Stomach (tissue), 4 donors: ENCODE data around the gene LRCH4.

Source experiments
- EP300 ChIP-seq: sonication (generic); formaldehyde crosslinking; IDR thresholded peaks from one replicate; pipeline ENCODE4 v1.6.1; 2017; ENCODE audit warnings: antibody characterized with exemption
- POLR2A ChIP-seq, 4 donors: fragments of 450-650 bp; IDR thresholded peaks; one replicate each; pipeline ENCODE4 v1.6.1; 2016; ENCODE audit warnings: antibody characterized with exemption in 4 of 4, control low read depth in 2 of 4, mild to moderate bottlenecking in 1 of 4, moderate library complexity in 1 of 4
- TF ChIP-seq, protein P1 (sequence below), 7 experiments: fragments of 450-650 bp in 4 of 7; fragments of 200-600 bp in 3 of 7; sonication (generic) in 3 of 7; IDR thresholded peaks; one replicate each; pipeline ENCODE4 v1.5.1; 2016 to 2019; ENCODE audit warnings: antibody characterized with exemption in 7 of 7, control low read depth in 2 of 7, mild to moderate bottlenecking in 1 of 7

- TF ChIP-seq, protein P1, sequence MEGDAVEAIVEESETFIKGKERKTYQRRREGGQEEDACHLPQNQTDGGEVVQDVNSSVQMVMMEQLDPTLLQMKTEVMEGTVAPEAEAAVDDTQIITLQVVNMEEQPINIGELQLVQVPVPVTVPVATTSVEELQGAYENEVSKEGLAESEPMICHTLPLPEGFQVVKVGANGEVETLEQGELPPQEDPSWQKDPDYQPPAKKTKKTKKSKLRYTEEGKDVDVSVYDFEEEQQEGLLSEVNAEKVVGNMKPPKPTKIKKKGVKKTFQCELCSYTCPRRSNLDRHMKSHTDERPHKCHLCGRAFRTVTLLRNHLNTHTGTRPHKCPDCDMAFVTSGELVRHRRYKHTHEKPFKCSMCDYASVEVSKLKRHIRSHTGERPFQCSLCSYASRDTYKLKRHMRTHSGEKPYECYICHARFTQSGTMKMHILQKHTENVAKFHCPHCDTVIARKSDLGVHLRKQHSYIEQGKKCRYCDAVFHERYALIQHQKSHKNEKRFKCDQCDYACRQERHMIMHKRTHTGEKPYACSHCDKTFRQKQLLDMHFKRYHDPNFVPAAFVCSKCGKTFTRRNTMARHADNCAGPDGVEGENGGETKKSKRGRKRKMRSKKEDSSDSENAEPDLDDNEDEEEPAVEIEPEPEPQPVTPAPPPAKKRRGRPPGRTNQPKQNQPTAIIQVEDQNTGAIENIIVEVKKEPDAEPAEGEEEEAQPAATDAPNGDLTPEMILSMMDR (IDR thresholded peaks at IDR 0.05): peak in 1 of 7 experiments; percentile 21
- peak; percentile 19 for TF ChIP-seq EP300
- peak in 2 of 4 donors; percentile 8 to 23 for TF ChIP-seq POLR2A (IDR thresholded peaks at IDR 0.05)
Measured at GRCh38 chr7:100611983-100612729, 26.2 kb upstream of the LRCH4 start, which contains the start of gene MOSPD3.
